Erythroblast (primary cell): Measurements from ENCODE around the gene ERBB4.

Source experiments
- GATA1 ChIP-seq: IDR thresholded peaks from 2 replicates; pipeline ENCODE4 v1.6.1; 2011; ENCODE audit warnings: low read depth, mild to moderate bottlenecking, control low read depth, low read length, moderate library complexity
- POLR2A ChIP-seq: IDR thresholded peaks from 2 replicates; pipeline ENCODE4 v1.6.1; 2011; ENCODE audit warnings: mild to moderate bottlenecking, low read length

GRCh38 chr2:211745295-211746097, 793.1 kb downstream of the ERBB4 start:
- TF ChIP-seq POLR2A (no peak), GATA1 (no peak)
